Karpas-422 (cell line): ENCODE measurements around the gene TUBB4B. TPM values are rescaled to one million over a fixed set of nuclear protein-coding genes. Genes with fewer than 3 reads are reported as not detected.
A peak's percentile ranks its signal among the peaks of the same experiment; 100 is the strongest.
"Not testable (repeated sequence)": the region's sequence is repeated elsewhere in the genome, so short reads cannot be mapped to it uniquely, and the experiment has no call there.

Experiments
- DNase-seq: peaks from one replicate; pipeline ENCODE4 v3.0.0-alpha.2; 2015
- H2AFZ ChIP-seq: fragments of 200-600 bp; sonication (generic); 2 replicates; pipeline ENCODE4 v1.6.1; 2014; ENCODE audit warnings: antibody characterized with exemption, low read length, mixed read lengths
- H3K27ac ChIP-seq: fragments of 200-600 bp; sonication (generic); 2 replicates; pipeline ENCODE4 v1.5.1; 2014; ENCODE audit warnings: mild to moderate bottlenecking, low read length, moderate library complexity
- H3K27me3 ChIP-seq: fragments of 200-600 bp; sonication (generic); 2 replicates; pipeline ENCODE4 v1.6.1; 2014; ENCODE audit warnings: low read length, mixed read lengths
- H3K36me3 ChIP-seq: fragments of 200-600 bp; sonication (generic); 2 replicates; pipeline ENCODE4 v1.6.1; 2014; ENCODE audit warnings: low read length, mixed read lengths; ENCODE audit not compliant: insufficient read depth
- H3K4me1 ChIP-seq: fragments of 200-600 bp; sonication (generic); 2 replicates; pipeline ENCODE4 v1.6.1; 2014; ENCODE audit warnings: mild to moderate bottlenecking, low read length, mixed read lengths
- H3K4me2 ChIP-seq: fragments of 200-600 bp; sonication (generic); 2 replicates; pipeline ENCODE4 v1.6.1; 2014; ENCODE audit warnings: low read length, low read depth, mild to moderate bottlenecking; ENCODE audit not compliant: poor library complexity, severe bottlenecking
- H3K4me3 ChIP-seq: fragments of 200-600 bp; sonication (generic); 2 replicates; pipeline ENCODE4 v1.5.1; 2014; ENCODE audit warnings: mild to moderate bottlenecking, antibody characterized with exemption, low read length, mixed read lengths
- H3K79me2 ChIP-seq: fragments of 200-600 bp; sonication (generic); 2 replicates; pipeline ENCODE4 v1.6.1; 2014; ENCODE audit warnings: mild to moderate bottlenecking, low read length, mixed read lengths
- H3K9ac ChIP-seq: fragments of 200-600 bp; sonication (generic); 2 replicates; pipeline ENCODE4 v1.6.0; 2014; ENCODE audit warnings: low read length
- H3K9me2 ChIP-seq: fragments of 200-600 bp; sonication (generic), shearing (Covaris generic); replicated peaks from 2 replicates; pipeline ENCODE4 v1.6.0; 2014; ENCODE audit warnings: mild to moderate bottlenecking, low read length, moderate library complexity; ENCODE audit not compliant: insufficient read depth
- H3K9me3 ChIP-seq: fragments of 300-700, 200-600 bp; sonication (generic); 2 replicates; pipeline ENCODE4 v1.6.1; 2014; ENCODE audit warnings: low read length, mixed read lengths
- H4K20me1 ChIP-seq: fragments of 200-600 bp; sonication (generic); 2 replicates; pipeline ENCODE4 v1.6.1; 2014; ENCODE audit warnings: mild to moderate bottlenecking, antibody characterized with exemption, low read length, low read depth; ENCODE audit not compliant: insufficient read depth
- total RNA-seq: library from RNA; depleted of rRNA; stranded (reverse); fragments of >200 nt; shearing (Covaris generic); gene quantifications from 2 replicates; pipeline ENCODE4 v1.2.3, GENCODE V29; 2014; ENCODE audit warnings: low replicate concordance

The TUBB4B gene
- total RNA-seq, 1 experiment from 2014 or later, result 97.1 TPM

GRCh38 chr9:137256856-137257255, 15.8 kb downstream of the TUBB4B start:
- H3K36me3 ChIP-seq, result peaks cover 16% of the 10 kb centered on the region
- peak overlapping the region; percentile 75 for H3K4me2 ChIP-seq
- H3K4me1 ChIP-seq, result peaks cover 50% of the 10 kb centered on the region
- no peak overlapping the region for H2AFZ ChIP-seq
- no peak overlapping the region for H3K27ac ChIP-seq
- no peaks in the 10 kb centered on the region for H3K27me3 ChIP-seq
- peaks cover 19% of the 10 kb centered on the region for H3K79me2 ChIP-seq
- DNase-seq, result no peak
- H3K9me3 ChIP-seq, result no peaks in the 10 kb centered on the region
- H3K4me3 ChIP-seq, result peak overlapping the region; percentile 99
- peaks cover 14% of the 10 kb centered on the region; the same call in 1 of the 2 replicates for H4K20me1 ChIP-seq
- no peaks in the 10 kb centered on the region for H3K9me2 ChIP-seq
- peak overlapping the region; percentile 95; the same call in 1 of the 2 replicates for H3K9ac ChIP-seq

DNA sequence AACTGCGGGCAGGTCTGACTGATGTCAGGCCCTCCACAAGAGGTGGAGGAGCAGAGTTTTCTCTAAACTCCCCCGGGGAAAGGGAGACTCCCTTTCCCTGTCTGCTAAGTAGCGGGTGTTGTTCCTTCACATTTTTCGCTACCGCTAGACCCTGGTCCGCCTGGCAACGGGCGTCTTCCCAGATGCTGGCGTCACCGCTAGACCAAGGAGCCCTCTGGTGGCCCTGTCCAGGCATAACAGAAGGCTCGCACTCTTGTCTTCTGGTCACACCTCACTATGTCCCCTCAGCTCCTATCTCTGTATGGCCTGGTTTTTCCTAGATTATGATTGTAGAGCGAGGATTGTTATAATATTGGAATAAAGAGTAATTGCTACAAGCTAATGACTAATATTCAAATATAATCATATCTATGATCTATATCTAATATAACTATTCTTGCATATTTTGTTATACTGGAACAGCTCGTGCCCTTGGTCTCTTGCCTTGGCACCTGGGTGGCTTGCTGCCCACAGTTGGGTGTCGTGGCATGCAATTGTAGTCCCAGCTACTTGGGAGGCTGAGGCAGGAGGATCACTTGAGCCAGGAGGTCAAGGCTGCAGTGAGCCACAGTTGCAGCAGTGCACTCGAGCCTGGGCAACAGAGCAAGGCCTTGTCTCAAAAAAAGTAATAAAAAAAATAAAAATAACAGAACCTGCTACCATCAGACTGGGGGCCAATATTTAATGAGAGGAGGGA, 21.3 kb downstream of the TUBB4B start:
- not testable (repeated sequence) for H3K4me2 ChIP-seq, H3K4me3 ChIP-seq, H3K79me2 ChIP-seq, H3K9me2 ChIP-seq, H3K9me3 ChIP-seq, H4K20me1 ChIP-seq, H3K27ac ChIP-seq, H3K9ac ChIP-seq, H2AFZ ChIP-seq, H3K27me3 ChIP-seq, DNase-seq
- Histone ChIP-seq H3K36me3 (peaks cover 10% of the 10 kb centered on the region), H3K4me1 (peaks cover 15% of the 10 kb centered on the region)

GRCh38 chr9:137262909-137263285, 21.8 kb downstream of the TUBB4B start:
- peaks cover 10% of the 10 kb centered on the region for H3K36me3 ChIP-seq
- no peak overlapping the region for H3K9ac ChIP-seq

DNA sequence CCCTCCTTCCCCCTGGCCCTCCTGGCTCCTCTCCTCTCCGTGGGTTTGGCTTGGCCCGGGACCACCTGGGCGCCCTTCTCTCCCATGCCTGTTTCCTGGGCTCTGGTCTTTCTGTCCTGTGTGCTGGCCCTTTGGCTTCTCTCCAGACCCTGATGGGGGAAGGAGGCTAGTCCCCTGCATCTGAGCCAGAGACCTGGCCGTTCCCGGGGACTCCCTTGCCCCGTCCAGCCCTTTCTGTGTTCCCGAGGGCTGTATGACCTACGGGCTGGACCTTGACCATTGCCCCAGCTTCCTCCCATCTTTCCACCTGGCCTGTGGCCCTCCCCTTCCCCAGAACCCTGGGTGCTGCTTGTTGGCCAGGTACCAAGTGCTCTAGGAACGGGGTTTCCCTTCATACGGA, 22.4 kb downstream of the TUBB4B start:
- Histone ChIP-seq H3K4me1 (peaks cover 20% of the 10 kb centered on the region), H3K9me3 (no peaks in the 10 kb centered on the region), H3K27me3 (no peaks in the 10 kb centered on the region), H3K79me2 (no peaks in the 10 kb centered on the region), H3K36me3 (peaks cover 10% of the 10 kb centered on the region), H3K4me3 (no peak overlapping the region), H3K4me2 (no peak overlapping the region), H2AFZ (no peak overlapping the region), H4K20me1 (no peaks in the 10 kb centered on the region), H3K27ac (no peak overlapping the region), H3K9me2 (no peaks in the 10 kb centered on the region), H3K9ac (no peak overlapping the region)
- DNase-seq, result no peak

More at GRCh38 chr9:137262909-137263285, 21.8 kb downstream of the TUBB4B start:
- Histone ChIP-seq H4K20me1 (no peaks in the 10 kb centered on the region), H3K79me2 (no peaks in the 10 kb centered on the region), H3K27me3 (no peaks in the 10 kb centered on the region), H3K4me1 (peaks cover 18% of the 10 kb centered on the region), H3K9me3 (no peaks in the 10 kb centered on the region), H3K4me3 (no peak overlapping the region), H3K4me2 (no peak overlapping the region), H3K9me2 (no peaks in the 10 kb centered on the region), H3K27ac (no peak overlapping the region), H2AFZ (no peak overlapping the region)
- no peak for DNase-seq

GRCh38 chr9:137264067-137264466, 23.0 kb downstream of the TUBB4B start:
- H3K27ac ChIP-seq, result no peak overlapping the region
- H3K4me2 ChIP-seq, result no peak overlapping the region
- no peaks in the 10 kb centered on the region for H3K27me3 ChIP-seq
- no peaks in the 10 kb centered on the region for H4K20me1 ChIP-seq
- no peak overlapping the region for H3K4me3 ChIP-seq
- H3K4me1 ChIP-seq, result peaks cover 26% of the 10 kb centered on the region
- H3K9ac ChIP-seq, result no peak overlapping the region
- peaks cover 5% of the 10 kb centered on the region for H3K36me3 ChIP-seq
- no peak overlapping the region for H2AFZ ChIP-seq
- no peak for DNase-seq
- H3K9me2 ChIP-seq, result no peaks in the 10 kb centered on the region
- H3K79me2 ChIP-seq, result no peaks in the 10 kb centered on the region
- no peaks in the 10 kb centered on the region for H3K9me3 ChIP-seq

DNA sequence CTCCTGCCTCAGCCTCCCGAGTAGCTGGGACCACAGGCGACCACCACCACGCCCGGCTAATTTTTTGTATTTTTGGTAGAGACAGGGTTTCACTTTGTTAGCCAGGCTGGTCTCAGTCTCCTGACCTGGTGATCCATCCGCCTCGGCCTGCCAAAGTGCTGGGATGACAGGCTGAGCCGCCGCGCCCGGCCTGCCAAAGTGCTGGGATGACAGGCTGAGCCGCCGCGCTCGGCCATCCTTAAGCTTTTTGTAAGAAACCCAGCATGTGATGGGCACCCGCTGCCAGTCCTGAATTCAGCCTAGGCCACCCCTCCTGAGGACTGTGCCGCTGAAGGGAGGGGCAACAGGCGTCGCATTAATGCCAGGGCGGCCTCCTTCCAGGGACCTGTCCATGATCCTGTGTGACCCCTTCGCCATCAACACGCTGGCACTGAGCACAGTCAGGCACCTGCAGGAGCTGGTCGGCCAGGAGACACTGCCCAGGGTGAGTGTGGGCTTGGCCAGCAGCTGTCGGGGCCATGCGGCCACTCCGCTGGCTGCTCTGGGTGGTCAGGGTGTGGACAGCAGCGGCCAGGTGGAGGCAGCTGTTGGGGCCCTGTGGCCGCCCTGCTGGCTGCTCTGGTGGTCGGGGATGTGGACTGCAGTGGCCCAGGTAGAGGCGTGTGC, 24.5 kb downstream of the TUBB4B start:
- H3K27me3 ChIP-seq, result no peaks in the 10 kb centered on the region
- no peak overlapping the region for H3K9ac ChIP-seq
- no peaks in the 10 kb centered on the region for H3K9me2 ChIP-seq
- H4K20me1 ChIP-seq, result no peaks in the 10 kb centered on the region
- peaks cover 8% of the 10 kb centered on the region; the same call in 1 of the 2 replicates for H3K36me3 ChIP-seq
- no peaks in the 10 kb centered on the region for H3K9me3 ChIP-seq
- H3K4me2 ChIP-seq, result no peak overlapping the region
- H3K79me2 ChIP-seq, result 0 out of 2 replicates have a peak, but pooled peaks cover 2% of the 10 kb centered on the region
- no peak overlapping the region for H2AFZ ChIP-seq
- no peak overlapping the region for H3K27ac ChIP-seq
- H3K4me1 ChIP-seq, result peaks cover 36% of the 10 kb centered on the region
- no peak overlapping the region for H3K4me3 ChIP-seq
- DNase-seq, result no peak

DNA sequence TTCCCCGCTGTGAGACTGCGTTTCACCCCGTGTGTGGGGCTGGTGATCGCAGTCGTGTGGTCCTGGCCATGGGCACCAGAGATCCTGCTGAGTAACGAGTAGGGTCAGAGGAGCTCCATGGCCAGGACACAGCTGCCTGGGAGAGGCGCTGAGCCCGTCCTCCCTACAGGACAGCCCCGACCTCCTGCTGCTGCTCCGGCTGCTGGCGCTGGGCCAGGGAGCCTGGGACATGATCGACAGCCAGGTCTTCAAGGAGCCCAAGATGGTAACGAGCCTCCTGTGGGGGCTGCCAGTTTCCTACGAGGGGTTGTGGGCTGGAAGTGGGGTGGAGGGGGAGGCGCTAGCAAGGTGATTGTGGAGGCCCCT, 25.1 kb downstream of the TUBB4B start:
- H3K9ac ChIP-seq, result no peak overlapping the region
- no peaks in the 10 kb centered on the region for H4K20me1 ChIP-seq
- no peak for DNase-seq
- no peak overlapping the region for H3K4me3 ChIP-seq
- no peaks in the 10 kb centered on the region for H3K9me3 ChIP-seq
- H3K4me2 ChIP-seq, result no peak overlapping the region
- H3K79me2 ChIP-seq, result 0 out of 2 replicates have a peak, but pooled peaks cover 2% of the 10 kb centered on the region
- no peak overlapping the region for H3K27ac ChIP-seq
- peaks cover 36% of the 10 kb centered on the region for H3K4me1 ChIP-seq
- H3K9me2 ChIP-seq, result no peaks in the 10 kb centered on the region
- H2AFZ ChIP-seq, result no peak overlapping the region
- H3K27me3 ChIP-seq, result no peaks in the 10 kb centered on the region
- peaks cover 8% of the 10 kb centered on the region; the same call in 1 of the 2 replicates for H3K36me3 ChIP-seq

GRCh38 chr9:137266585-137267453, 25.7 kb downstream of the TUBB4B start:
- Histone ChIP-seq H3K4me3 (no peak overlapping the region; the same call in 1 of the 2 replicates), H3K9ac (peak overlapping the region; percentile 72)

More at GRCh38 chr9:137266585-137267453, 25.7 kb downstream of the TUBB4B start:
- peaks cover 36% of the 10 kb centered on the region for H3K4me1 ChIP-seq
- no peak overlapping the region for H2AFZ ChIP-seq
- no peaks in the 10 kb centered on the region for H4K20me1 ChIP-seq
- H3K36me3 ChIP-seq, result peaks cover 8% of the 10 kb centered on the region; the same call in 1 of the 2 replicates
- peak overlapping the region; percentile 95 for H3K27ac ChIP-seq
- no peak for DNase-seq
- no peaks in the 10 kb centered on the region for H3K9me2 ChIP-seq
- H3K27me3 ChIP-seq, result no peaks in the 10 kb centered on the region
- H3K4me2 ChIP-seq, result no peak overlapping the region
- H3K9me3 ChIP-seq, result no peaks in the 10 kb centered on the region
- H3K79me2 ChIP-seq, result 0 out of 2 replicates have a peak, but pooled peaks cover 2% of the 10 kb centered on the region
